Spinal cord (tissue), 10 donors: ENCODE results near the gene ALLC. TPM values are rescaled to one million over a fixed set of nuclear protein-coding genes. Genes with fewer than 3 reads are reported as not detected.
A peak's percentile ranks its signal among the peaks of the same experiment; 100 is the strongest.

Source experiments
- DNase-seq, 6 donors: peaks; one replicate each; pipeline versions ENCODE4 v3.0.0 to v3.0.0-alpha.2; 2013 to 2015; ENCODE audit warnings: low spot score in 6 of 6, low read depth in 4 of 6
- H3K27ac ChIP-seq: one replicate; pipeline ENCODE4 v1.5.1; 2013; ENCODE audit warnings: low read depth, low read length, control low read depth
- H3K27me3 ChIP-seq: one replicate; pipeline ENCODE4 v1.6.1; 2013; ENCODE audit warnings: low read length; ENCODE audit not compliant: control insufficient read depth, insufficient read depth
- H3K36me3 ChIP-seq: one replicate; pipeline ENCODE4 v1.6.1; 2013; ENCODE audit warnings: low read length; ENCODE audit not compliant: control insufficient read depth, insufficient read depth
- H3K4me1 ChIP-seq: one replicate; pipeline ENCODE4 v1.6.1; 2013; ENCODE audit warnings: low read length; ENCODE audit not compliant: control insufficient read depth, insufficient read depth
- H3K4me3 ChIP-seq: one replicate; pipeline ENCODE4 v1.5.1; 2013; ENCODE audit warnings: low read depth, low read length, control low read depth
- H3K9me3 ChIP-seq: one replicate; pipeline ENCODE4 v1.6.1; 2013; ENCODE audit warnings: low read length; ENCODE audit not compliant: control insufficient read depth, insufficient read depth
- WGBS: methylation state at CpG from one replicate; pipeline ENCODE4 v1.1.5; 2013; ENCODE audit warnings: missing lambda C conversion rate; ENCODE audit not compliant: insufficient coverage; 5-methylcytosine and 5-hydroxymethylcytosine counted together
- polyA plus RNA-seq, 2 donors: library from polyadenylated mRNA; unstranded; fragments of 120-200 nt; gene quantifications; one replicate each; pipeline ENCODE4 v1.2.1, GENCODE V29; 2013; ENCODE audit not compliant: insufficient read length in 2 of 2
- total RNA-seq, 2 donors: library from RNA; depleted of rRNA in 1 of 2; stranded (reverse); fragments of 120-200 nt in 1 of 2; fragments of >200 nt in 1 of 2; gene quantifications; one replicate each; pipeline versions ENCODE4 v1.2.3 to v1.2.4, GENCODE V29; 2013 to 2014
- donor health status: healthy.

The ALLC gene
- total and polyA plus RNA-seq, 4 donors: 0.71 to 8.2 (median 1.6) TPM

- H3K27me3 ChIP-seq: no peaks in the 10 kb centered on the region
- DNase-seq: no peak
- H3K9me3 ChIP-seq: no peaks in the 10 kb centered on the region
- H3K27ac ChIP-seq: no peak overlapping the region
- H3K4me3 ChIP-seq: no peak overlapping the region
- no peaks in the 10 kb centered on the region for H3K36me3 ChIP-seq
- H3K4me1 ChIP-seq: no peaks in the 10 kb centered on the region
- WGBS: 100% methylated on average over 1 of the region's 8 CpGs
Measured at GRCh38 chr2:3741396-3741795, 83.4 kb downstream of the ALLC start.

DNA sequence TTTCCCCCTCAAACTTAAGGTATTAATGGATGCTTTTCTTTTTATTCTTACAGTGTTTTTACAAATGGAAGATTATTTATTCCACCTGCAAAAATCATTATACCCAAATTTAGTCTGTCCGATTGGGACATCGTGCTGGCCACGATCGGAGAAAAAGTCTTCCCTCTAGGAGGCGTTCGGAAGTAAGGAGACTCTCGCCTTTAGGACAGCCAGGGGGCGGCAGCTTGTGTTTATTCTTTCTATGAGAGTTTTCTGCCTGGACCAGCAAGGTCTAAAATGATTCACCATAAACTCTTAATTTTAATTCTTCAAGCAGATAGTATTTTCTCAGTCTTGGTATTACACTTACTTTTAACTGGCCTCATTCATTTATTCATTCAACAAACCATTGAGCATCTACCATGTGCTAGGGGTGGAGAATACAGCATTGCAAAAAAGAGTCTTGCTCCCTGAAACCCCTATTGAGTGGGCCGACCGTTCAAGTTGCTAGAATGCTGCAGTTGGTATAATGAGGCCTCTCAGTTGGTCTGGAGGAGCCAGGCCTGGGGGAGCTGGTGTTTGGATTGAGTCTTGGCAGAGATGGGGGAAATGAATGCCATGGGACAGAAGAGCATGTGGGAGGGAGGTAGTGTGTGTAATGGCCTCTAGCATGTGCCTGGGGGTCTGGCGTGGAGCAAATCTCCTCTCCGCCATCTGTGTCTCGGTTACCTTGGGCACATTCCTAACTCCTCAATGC lies 84.0 kb downstream of the ALLC start:
- no peaks in the 10 kb centered on the region for H3K9me3 ChIP-seq
- WGBS: 90% methylated on average over 8 of the region's 13 CpGs
- no peaks in the 10 kb centered on the region for H3K27me3 ChIP-seq
- H3K36me3 ChIP-seq: no peaks in the 10 kb centered on the region
- H3K4me3 ChIP-seq: no peak overlapping the region
- no peak for DNase-seq
- H3K27ac ChIP-seq: no peak overlapping the region
- no peaks in the 10 kb centered on the region for H3K4me1 ChIP-seq

- no peaks in the 10 kb centered on the region for H3K36me3 ChIP-seq
- no peak for DNase-seq
- H3K27me3 ChIP-seq: no peaks in the 10 kb centered on the region
- no peak overlapping the region for H3K4me3 ChIP-seq
- H3K9me3 ChIP-seq: no peaks in the 10 kb centered on the region
- WGBS: 83% methylated on average over 2 of the region's 5 CpGs
- H3K27ac ChIP-seq: no peak overlapping the region
- H3K4me1 ChIP-seq: no peaks in the 10 kb centered on the region
Measured at GRCh38 chr2:3742743-3743508, 84.9 kb downstream of the ALLC start.

DNA sequence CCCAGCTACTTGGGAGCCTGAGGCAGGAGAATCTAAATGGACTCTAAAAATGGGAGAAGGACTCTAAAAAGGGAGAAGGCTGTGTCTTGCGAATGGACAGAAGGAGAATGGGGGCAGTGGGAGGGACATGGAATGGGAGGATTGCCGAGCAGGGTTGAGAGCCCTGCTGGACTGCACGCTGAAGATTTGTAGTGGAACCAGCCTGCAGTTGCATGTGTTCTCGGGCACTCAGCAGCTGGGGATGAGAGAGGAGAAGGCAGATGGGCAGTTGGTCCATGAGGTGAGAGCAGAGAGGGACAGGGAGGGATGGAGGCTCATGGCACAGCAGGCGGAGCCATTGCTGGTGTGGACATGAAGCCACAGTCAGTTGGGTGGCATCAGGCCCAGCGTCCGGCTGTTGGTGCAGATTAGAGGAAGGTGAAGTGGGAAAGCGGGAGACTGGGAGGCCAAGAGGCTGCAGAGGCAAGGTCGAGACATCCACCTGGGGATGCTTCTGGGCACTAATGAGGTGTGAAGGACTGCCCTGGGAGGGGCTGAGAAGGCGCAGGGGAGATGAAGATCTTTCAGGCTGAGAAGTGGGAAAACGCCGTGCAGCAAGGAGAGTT lies 86.1 kb downstream of the ALLC start:
- WGBS: 93% methylated on average over 12 of the region's 12 CpGs
- H3K4me1 ChIP-seq: no peaks in the 10 kb centered on the region
- no peaks in the 10 kb centered on the region for H3K27me3 ChIP-seq
- no peaks in the 10 kb centered on the region for H3K36me3 ChIP-seq
- DNase-seq: no peak
- no peak overlapping the region for H3K4me3 ChIP-seq
- H3K27ac ChIP-seq: no peak overlapping the region
- no peaks in the 10 kb centered on the region for H3K9me3 ChIP-seq

DNA sequence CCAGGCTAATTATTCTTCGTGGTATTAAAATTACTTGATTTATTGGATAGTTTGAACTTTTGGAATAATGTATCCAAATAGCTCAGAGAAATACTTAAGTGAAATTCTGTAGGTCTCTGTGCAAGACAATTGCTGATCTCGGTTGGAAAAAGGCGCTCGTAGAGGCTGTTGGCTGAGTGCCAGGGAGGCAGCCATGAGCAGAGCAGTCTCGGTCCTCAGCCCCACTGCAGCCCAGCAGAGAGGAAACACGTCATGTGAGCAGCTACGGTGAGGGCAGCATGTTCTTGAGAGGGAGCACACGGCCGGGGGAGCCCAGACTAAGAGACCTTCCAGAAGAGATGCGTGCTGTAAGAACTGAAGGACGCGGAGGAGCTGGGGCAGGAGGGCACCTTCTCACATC lies 87.9 kb downstream of the ALLC start:
- DNase-seq: peak in 2 of 6 donors; percentile 25 to 46
- Histone ChIP-seq H3K9me3 (no peaks in the 10 kb centered on the region), H3K27ac (no peak overlapping the region), H3K4me3 (no peak overlapping the region), H3K27me3 (no peaks in the 10 kb centered on the region), H3K4me1 (no peaks in the 10 kb centered on the region), H3K36me3 (no peaks in the 10 kb centered on the region)
- 51% methylated on average over 11 of the region's 12 CpGs for WGBS

- WGBS: 94% methylated on average over 18 of the region's 20 CpGs
- Histone ChIP-seq H3K36me3 (no peaks in the 10 kb centered on the region), H3K4me1 (peaks cover 7% of the 10 kb centered on the region), H3K4me3 (no peak overlapping the region), H3K9me3 (no peaks in the 10 kb centered on the region), H3K27me3 (no peaks in the 10 kb centered on the region), H3K27ac (no peak overlapping the region)
- no peak for DNase-seq
Measured at GRCh38 chr2:3747032-3747654, 89.1 kb downstream of the ALLC start.

GRCh38 chr2:3747826-3748225 lies 89.8 kb downstream of the ALLC start:
- no peak overlapping the region for H3K27ac ChIP-seq
- no peaks in the 10 kb centered on the region for H3K36me3 ChIP-seq
- H3K27me3 ChIP-seq: no peaks in the 10 kb centered on the region
- no peaks in the 10 kb centered on the region for H3K9me3 ChIP-seq
- WGBS: 89% methylated on average over 9 of the region's 9 CpGs
- no peak overlapping the region for H3K4me3 ChIP-seq
- no peak for DNase-seq
- H3K4me1 ChIP-seq: peaks cover 7% of the 10 kb centered on the region

GRCh38 chr2:3749201-3749600 lies 91.2 kb downstream of the ALLC start:
- no CpG with 5 or more reads among the region's 7 CpGs for WGBS
- no peaks in the 10 kb centered on the region for H3K27me3 ChIP-seq
- H3K9me3 ChIP-seq: no peaks in the 10 kb centered on the region
- no peaks in the 10 kb centered on the region for H3K36me3 ChIP-seq
- H3K27ac ChIP-seq: no peak overlapping the region
- H3K4me1 ChIP-seq: peaks cover 7% of the 10 kb centered on the region
- DNase-seq: no peak
- H3K4me3 ChIP-seq: no peak overlapping the region

- H3K27me3 ChIP-seq: no peaks in the 10 kb centered on the region
- WGBS: 95% methylated on average over 7 of the region's 7 CpGs
- no peaks in the 10 kb centered on the region for H3K36me3 ChIP-seq
- no peak overlapping the region for H3K27ac ChIP-seq
- no peak for DNase-seq
- H3K4me3 ChIP-seq: no peak overlapping the region
- H3K4me1 ChIP-seq: peaks cover 7% of the 10 kb centered on the region
- H3K9me3 ChIP-seq: no peaks in the 10 kb centered on the region
Measured at GRCh38 chr2:3751251-3751650, 93.3 kb downstream of the ALLC start.
